CD14-positive monocyte (primary cell): ENCODE data around the gene MDK. TPM values are rescaled to one million over a fixed set of nuclear protein-coding genes. Genes with fewer than 3 reads are reported as not detected.

Experiments
- DNase-seq, 3 donors: peaks; one replicate each; pipeline ENCODE4 v3.0.0-alpha.2; 2011 to 2022
- H2AFZ ChIP-seq: 2 replicates; pipeline ENCODE4 v1.6.0; 2012; ENCODE audit warnings: mild to moderate bottlenecking, low read depth, low read length, inconsistent platforms; ENCODE audit not compliant: insufficient read depth, poor library complexity, severe bottlenecking
- H3K27ac ChIP-seq, 2 donors: 1 replicate in 1 of 2; 2 replicates in 1 of 2; pipeline ENCODE4 v1.5.1; 2012 to 2013; ENCODE audit warnings: low read length in 2 of 2, control low read depth in 1 of 2, inconsistent platforms in 1 of 2, low read depth in 1 of 2, mild to moderate bottlenecking in 1 of 2
- H3K27me3 ChIP-seq, 2 donors: one replicate each; pipeline versions ENCODE4 v1.6.0 to v1.6.1; 2011 to 2013; ENCODE audit warnings: low read length in 2 of 2; ENCODE audit not compliant: control insufficient read depth in 2 of 2, insufficient read depth in 2 of 2
- H3K36me3 ChIP-seq, 2 donors: replicated peaks in 1 of 2; 1 replicate in 1 of 2; 2 replicates in 1 of 2; pipeline versions ENCODE4 v1.5.1 to v1.6.1; 2012 to 2013; ENCODE audit warnings: low read length in 2 of 2, control low read depth in 1 of 2, inconsistent platforms in 1 of 2, mild to moderate bottlenecking in 1 of 2; ENCODE audit not compliant: insufficient read depth in 2 of 2, control insufficient read depth in 1 of 2
- H3K4me1 ChIP-seq, 2 donors: 1 replicate in 1 of 2; 2 replicates in 1 of 2; pipeline versions ENCODE4 v1.5.1 to v1.6.1; 2012 to 2013; ENCODE audit warnings: low read length in 2 of 2, control low read depth in 1 of 2, inconsistent platforms in 1 of 2, mild to moderate bottlenecking in 1 of 2, moderate library complexity in 1 of 2; ENCODE audit not compliant: insufficient read depth in 2 of 2, control insufficient read depth in 1 of 2
- H3K4me2 ChIP-seq: replicated peaks from 2 replicates; pipeline ENCODE3; 2012; ENCODE audit warnings: low read length, moderate library complexity, mild to moderate bottlenecking; ENCODE audit not compliant: poor library complexity, severe bottlenecking; ENCODE audit errors: extremely low read depth
- H3K4me3 ChIP-seq, 3 experiments: fragments of 200-600 bp in 1 of 3; sonication (generic) in 1 of 3; replicated peaks in 1 of 3; 1 replicate in 2 of 3; 2 replicates in 1 of 3; pipeline ENCODE4 v1.5.1; 2011 to 2013; ENCODE audit warnings: low read length in 3 of 3, mild to moderate bottlenecking in 3 of 3, control low read depth in 2 of 3, low read depth in 2 of 3, inconsistent platforms in 1 of 3, moderate library complexity in 1 of 3
- H3K79me2 ChIP-seq: 2 replicates; pipeline ENCODE4 v1.6.0; 2012; ENCODE audit warnings: mild to moderate bottlenecking, control low read depth, inconsistent platforms, low read length, moderate library complexity; ENCODE audit not compliant: insufficient read depth
- H3K9ac ChIP-seq: 2 replicates; pipeline ENCODE4 v1.6.0; 2017; ENCODE audit warnings: low read length, mild to moderate bottlenecking; ENCODE audit not compliant: insufficient read depth, poor library complexity, severe bottlenecking
- H3K9me3 ChIP-seq, 2 donors: replicated peaks in 1 of 2; 1 replicate in 1 of 2; 2 replicates in 1 of 2; pipeline versions ENCODE4 v1.5.1 to v1.6.1; 2012 to 2013; ENCODE audit warnings: low read length in 2 of 2, control low read depth in 1 of 2; ENCODE audit not compliant: control insufficient read depth in 1 of 2, insufficient read depth in 1 of 2
- H4K20me1 ChIP-seq: 2 replicates; pipeline ENCODE4 v1.6.0; 2012; ENCODE audit warnings: mild to moderate bottlenecking, low read length, control low read depth, moderate library complexity; ENCODE audit not compliant: insufficient read depth
- H3K27ac Mint-ChIP-seq, 7 donors: one replicate each; pipeline ENCODE4 v1.8.0; 2020; ENCODE audit warnings: mild to moderate bottlenecking in 7 of 7, mixed read lengths in 7 of 7, moderate library complexity in 6 of 7, inconsistent platforms in 2 of 7
- H3K27me3 Mint-ChIP-seq, 3 donors: one replicate each; pipeline ENCODE4 v1.8.0; 2021 to 2022; ENCODE audit warnings: low read depth in 3 of 3, mild to moderate bottlenecking in 3 of 3, mixed read lengths in 3 of 3, moderate library complexity in 3 of 3, inconsistent platforms in 1 of 3
- H3K36me3 Mint-ChIP-seq, 2 donors: one replicate each; pipeline ENCODE4 v1.8.0; 2020; ENCODE audit warnings: mixed read lengths in 2 of 2, inconsistent platforms in 1 of 2, mild to moderate bottlenecking in 1 of 2
- H3K4me1 Mint-ChIP-seq: one replicate; pipeline ENCODE4 v1.8.0; 2020; ENCODE audit warnings: mild to moderate bottlenecking, mixed read lengths
- H3K4me3 Mint-ChIP-seq, 2 donors: one replicate each; pipeline ENCODE4 v1.8.0; 2020; ENCODE audit warnings: mild to moderate bottlenecking in 2 of 2, mixed read lengths in 2 of 2, moderate library complexity in 1 of 2
- H3K9me3 Mint-ChIP-seq, 7 donors: one replicate each; pipeline ENCODE4 v1.8.0; 2020 to 2022; ENCODE audit warnings: mixed read lengths in 7 of 7, mild to moderate bottlenecking in 6 of 7, moderate library complexity in 6 of 7, inconsistent platforms in 2 of 7
- WGBS: methylation state at CpG from one replicate; pipeline ENCODE4 v1.1.5; 2013; ENCODE audit warnings: missing lambda C conversion rate; ENCODE audit not compliant: insufficient coverage; 5-methylcytosine and 5-hydroxymethylcytosine counted together
- intact Hi-C, 2 donors: fragments of 100-400 bp; cut with micrococcal nuclease; formaldehyde crosslinking; loops; one replicate each; pipeline versions ENCODE4 v1.15.0 to v1.15.1; 2023
- polyA plus RNA-seq, 3 donors: library from polyadenylated mRNA; depleted of rRNA in 1 of 3; unstranded in 2 of 3; stranded (reverse) in 1 of 3; fragments of 300-500 nt in 2 of 3; fragments of >200 nt in 1 of 3; fragmentation: Illumina TruSeq in 2 of 3; gene quantifications; 1 replicate in 2 of 3; 2 replicates in 1 of 3; pipeline ENCODE4 v1.2.3, GENCODE V29; 2012 to 2021
- TF ChIP-seq, protein P1 (sequence below): fragments of 200-600 bp; IDR thresholded peaks from one replicate; pipeline ENCODE4 v1.8.0; 2022; ENCODE audit warnings: antibody characterized with exemption, mild to moderate bottlenecking

MDK gene
- polyA plus RNA-seq, 3 donors = 2.8 TPM; not detected in 2

DNA sequence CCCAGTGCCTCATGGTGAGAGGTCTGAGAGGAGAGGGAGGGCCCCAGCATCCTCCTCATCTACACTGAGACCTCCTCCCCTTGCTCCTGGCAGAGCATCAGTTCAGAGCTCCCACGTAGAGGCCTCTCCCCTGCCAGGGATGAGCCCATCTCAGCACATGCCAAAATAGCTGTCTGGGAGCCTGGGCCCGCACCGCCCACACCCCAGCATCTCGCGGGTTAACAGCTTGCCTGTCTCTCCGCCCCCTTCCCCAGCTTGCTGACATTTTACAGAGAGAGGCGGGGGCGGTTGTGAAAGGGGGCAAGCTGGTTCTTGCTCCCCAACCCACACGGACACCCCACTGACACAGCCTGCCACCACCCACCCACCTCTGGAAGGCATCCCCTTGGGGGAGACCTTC, 27.8 kb upstream of the MDK start:
- Histone ChIP-seq H3K79me2 (peaks cover 100% of the 10 kb centered on the region), H3K27ac (peak overlapping the region; percentile 25 to 70), H3K27me3 (no peaks in the 10 kb centered on the region), H3K4me1 (peaks cover 72 to 91% of the 10 kb centered on the region in 2 donors), H3K9ac (no peak overlapping the region), H3K4me2 (no peak overlapping the region), H3K4me3 (no peak overlapping the region), H3K36me3 (peaks cover 23 to 51% of the 10 kb centered on the region in 2 donors), H3K9me3 (no peaks in the 10 kb centered on the region), H4K20me1 (peaks cover 100% of the 10 kb centered on the region), H2AFZ (no peak overlapping the region)
- TF ChIP-seq, protein P1, sequence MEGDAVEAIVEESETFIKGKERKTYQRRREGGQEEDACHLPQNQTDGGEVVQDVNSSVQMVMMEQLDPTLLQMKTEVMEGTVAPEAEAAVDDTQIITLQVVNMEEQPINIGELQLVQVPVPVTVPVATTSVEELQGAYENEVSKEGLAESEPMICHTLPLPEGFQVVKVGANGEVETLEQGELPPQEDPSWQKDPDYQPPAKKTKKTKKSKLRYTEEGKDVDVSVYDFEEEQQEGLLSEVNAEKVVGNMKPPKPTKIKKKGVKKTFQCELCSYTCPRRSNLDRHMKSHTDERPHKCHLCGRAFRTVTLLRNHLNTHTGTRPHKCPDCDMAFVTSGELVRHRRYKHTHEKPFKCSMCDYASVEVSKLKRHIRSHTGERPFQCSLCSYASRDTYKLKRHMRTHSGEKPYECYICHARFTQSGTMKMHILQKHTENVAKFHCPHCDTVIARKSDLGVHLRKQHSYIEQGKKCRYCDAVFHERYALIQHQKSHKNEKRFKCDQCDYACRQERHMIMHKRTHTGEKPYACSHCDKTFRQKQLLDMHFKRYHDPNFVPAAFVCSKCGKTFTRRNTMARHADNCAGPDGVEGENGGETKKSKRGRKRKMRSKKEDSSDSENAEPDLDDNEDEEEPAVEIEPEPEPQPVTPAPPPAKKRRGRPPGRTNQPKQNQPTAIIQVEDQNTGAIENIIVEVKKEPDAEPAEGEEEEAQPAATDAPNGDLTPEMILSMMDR = no peak
- Mint-ChIP-seq H3K27ac (peak overlapping the region; percentile 6 to 92 (median 38)), H3K36me3 (peaks cover 22 to 64% of the 10 kb centered on the region in 2 donors), H3K27me3 (no peaks in the 10 kb centered on the region), H3K4me3 (no peak overlapping the region), H3K4me1 (peaks cover 85% of the 10 kb centered on the region), H3K9me3 (no peaks in the 10 kb centered on the region)
- WGBS = 74% methylated on average over 4 of the region's 9 CpGs
- intact Hi-C loops = loop anchor here in 1 of 2 donors (2.0 kb wide), 1 partner anchor 13 kb away; no protein-coding TSS in a partner anchor
- DNase-seq = no peak

DNA sequence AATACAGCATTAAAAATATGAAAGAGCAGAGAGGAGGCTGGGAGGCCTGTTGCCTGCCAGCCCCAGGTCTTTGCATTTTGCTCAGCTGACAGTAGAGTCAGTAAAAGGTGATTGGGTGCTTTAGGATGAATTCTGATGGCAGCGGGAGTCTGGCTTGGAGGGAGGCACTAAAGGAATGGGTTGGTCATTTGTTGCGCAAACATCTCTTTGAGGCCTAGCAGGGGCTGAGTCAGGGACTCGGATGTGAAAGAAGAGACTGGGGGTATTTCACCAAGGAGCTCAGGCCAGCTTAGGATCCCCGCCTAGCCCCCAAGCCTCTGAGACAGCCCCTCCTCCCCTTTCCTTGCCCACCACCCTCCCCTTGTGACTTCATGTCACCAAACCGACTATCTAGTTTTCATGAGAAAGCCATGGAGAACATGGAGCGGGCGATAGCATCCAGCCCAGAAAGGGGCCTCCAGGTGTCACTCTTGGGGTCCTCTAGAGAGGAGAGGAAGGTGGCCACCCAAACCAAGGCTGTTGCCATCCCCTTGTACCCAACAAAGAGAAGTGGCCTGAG, 24.5 kb upstream of the MDK start:
- Histone ChIP-seq H3K27me3 (no peaks in the 10 kb centered on the region), H3K4me2 (peak overlapping the region; percentile 46), H3K79me2 (peaks cover 100% of the 10 kb centered on the region), H3K9me3 (no peaks in the 10 kb centered on the region), H3K9ac (peak overlapping the region; percentile 60), H3K27ac (peak overlapping the region; percentile 45 to 86), H4K20me1 (peaks cover 98% of the 10 kb centered on the region), H3K36me3 (peaks cover 12 to 30% of the 10 kb centered on the region in 2 donors), H2AFZ (no peak overlapping the region), H3K4me1 (peaks cover 62 to 90% of the 10 kb centered on the region in 2 donors), H3K4me3 (peak overlapping the region in 1 of 3 experiments; percentile 45)
- peak; percentile 71 to 84 (median 82) for DNase-seq
- intact Hi-C loops = no loop called here
- peaks cover 74% of the 10 kb centered on the region for H3K4me1 Mint-ChIP-seq
- TF ChIP-seq, protein P1 = no peak
- peak overlapping the region in 1 of 2 donors; percentile 43 for H3K4me3 Mint-ChIP-seq
- peaks cover 15 to 37% of the 10 kb centered on the region in 2 donors for H3K36me3 Mint-ChIP-seq
- no peaks in the 10 kb centered on the region for H3K9me3 Mint-ChIP-seq
- H3K27ac Mint-ChIP-seq = peak overlapping the region; percentile 82 to 96 (median 89)
- 0% methylated on average over 3 of the region's 7 CpGs for WGBS
- no peaks in the 10 kb centered on the region for H3K27me3 Mint-ChIP-seq
